ENCODE measurements around the gene MAL.

The MAL gene

DNA sequence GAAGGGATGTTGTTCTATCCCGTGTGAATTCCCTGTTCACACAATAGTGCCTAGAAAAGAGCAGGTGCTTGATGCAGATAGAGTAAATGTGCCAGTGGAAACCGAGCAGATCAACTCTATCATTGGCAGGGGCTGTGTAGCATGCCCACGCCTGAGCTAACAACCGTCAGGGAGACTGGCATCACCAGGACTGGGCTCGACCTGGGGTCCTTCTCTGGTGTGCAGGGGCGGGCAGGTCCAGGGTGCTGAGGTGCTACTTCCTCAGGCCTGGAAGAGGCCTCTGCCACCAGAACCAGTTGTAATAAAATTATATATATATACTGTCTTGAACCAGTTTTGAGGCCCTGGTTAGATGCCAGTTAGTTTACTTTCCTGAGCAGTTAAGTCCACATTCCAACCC is 11.8 kb upstream of the MAL start:
- DNase-seq (ENCODE audit: extremely low spot score), result no peak
- TF ChIP-seq, protein P1, sequence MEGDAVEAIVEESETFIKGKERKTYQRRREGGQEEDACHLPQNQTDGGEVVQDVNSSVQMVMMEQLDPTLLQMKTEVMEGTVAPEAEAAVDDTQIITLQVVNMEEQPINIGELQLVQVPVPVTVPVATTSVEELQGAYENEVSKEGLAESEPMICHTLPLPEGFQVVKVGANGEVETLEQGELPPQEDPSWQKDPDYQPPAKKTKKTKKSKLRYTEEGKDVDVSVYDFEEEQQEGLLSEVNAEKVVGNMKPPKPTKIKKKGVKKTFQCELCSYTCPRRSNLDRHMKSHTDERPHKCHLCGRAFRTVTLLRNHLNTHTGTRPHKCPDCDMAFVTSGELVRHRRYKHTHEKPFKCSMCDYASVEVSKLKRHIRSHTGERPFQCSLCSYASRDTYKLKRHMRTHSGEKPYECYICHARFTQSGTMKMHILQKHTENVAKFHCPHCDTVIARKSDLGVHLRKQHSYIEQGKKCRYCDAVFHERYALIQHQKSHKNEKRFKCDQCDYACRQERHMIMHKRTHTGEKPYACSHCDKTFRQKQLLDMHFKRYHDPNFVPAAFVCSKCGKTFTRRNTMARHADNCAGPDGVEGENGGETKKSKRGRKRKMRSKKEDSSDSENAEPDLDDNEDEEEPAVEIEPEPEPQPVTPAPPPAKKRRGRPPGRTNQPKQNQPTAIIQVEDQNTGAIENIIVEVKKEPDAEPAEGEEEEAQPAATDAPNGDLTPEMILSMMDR (IDR thresholded peaks at IDR 0.05; ENCODE audit: control extremely low read depth, extremely low read depth, low read depth, missing control alignments), result no peak
- ChIA-PET CTCF (interaction anchor here (1.7 to 4.5 kb wide), 3 partner anchors 9 to 102 kb away, joined by 5 to 22 read pairs (median 12); no protein-coding TSS in a partner anchor), POLR2A (no interaction called here)

DNA sequence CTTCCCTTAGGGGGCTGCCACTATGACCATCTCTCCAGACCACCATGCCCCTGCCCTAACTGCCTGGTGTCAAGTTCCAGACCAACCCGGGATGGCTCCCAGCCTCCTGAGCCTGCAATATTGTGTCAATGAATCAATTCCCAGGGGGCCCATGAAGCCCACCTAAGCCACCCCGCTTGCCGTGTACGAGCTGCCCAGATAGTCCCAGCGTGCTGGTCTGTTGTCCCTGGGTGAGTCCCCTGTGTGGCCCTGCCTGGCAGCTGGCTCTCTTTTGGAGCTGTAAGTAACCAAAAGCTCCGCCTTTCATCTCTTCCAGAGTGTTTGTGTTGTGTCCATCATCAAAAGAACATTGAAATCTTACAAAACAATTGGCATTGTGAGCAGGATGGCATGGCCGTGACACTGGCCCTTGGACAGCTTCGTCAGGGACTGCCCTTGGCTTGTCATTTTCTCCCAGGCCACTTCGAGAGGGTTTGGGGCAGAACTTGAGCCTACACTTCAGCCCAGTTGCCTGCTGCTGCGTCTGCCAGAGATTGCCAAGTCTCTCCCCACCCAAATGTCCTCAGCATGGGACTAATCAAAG is 11.3 kb upstream of the MAL start:
- ChIA-PET POLR2A (no interaction called here), CTCF (interaction anchor here (1.7 to 4.5 kb wide), 3 partner anchors 9 to 102 kb away, joined by 5 to 22 read pairs (median 12); no protein-coding TSS in a partner anchor)
- TF ChIP-seq, protein P1 (IDR thresholded peaks at IDR 0.05; ENCODE audit: control extremely low read depth, extremely low read depth, low read depth, missing control alignments), result no peak
- no peak for DNase-seq (ENCODE audit: extremely low spot score)

GRCh38 chr2:95015261-95015912 is 10.1 kb upstream of the MAL start:
- TF ChIP-seq, protein P1 (IDR thresholded peaks at IDR 0.05; ENCODE audit: control extremely low read depth, extremely low read depth, low read depth, missing control alignments), result no peak
- DNase-seq (ENCODE audit: extremely low spot score), result no peak
- ChIA-PET POLR2A (no interaction called here), CTCF (interaction anchor here (0.6 to 4.5 kb wide), 7 partner anchors 8 to 101 kb away, joined by 3 to 22 read pairs (median 5); no protein-coding TSS in a partner anchor)

DNA sequence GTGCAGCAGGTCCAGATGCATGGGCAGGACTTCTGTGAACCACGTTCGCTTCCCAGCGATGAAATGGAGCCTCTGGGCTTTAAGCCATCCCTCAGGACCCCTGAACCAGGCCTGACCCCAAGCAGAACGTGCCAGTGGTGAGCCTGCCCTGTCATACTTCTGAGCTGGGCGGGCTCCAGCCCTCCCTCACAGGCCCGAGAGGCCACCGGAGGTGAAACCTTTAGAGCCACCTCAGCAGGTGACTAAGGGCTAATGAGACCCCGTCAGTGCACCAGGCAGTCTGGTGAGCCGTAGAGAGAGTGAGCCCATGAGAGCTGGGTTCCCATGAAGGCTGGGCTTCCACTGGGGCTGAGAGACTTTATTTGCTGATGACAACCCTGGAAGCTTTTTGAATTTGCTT is 8.9 kb upstream of the MAL start:
- POLR2A ChIA-PET, result no interaction called here
- CTCF ChIA-PET, result interaction anchor here (0.8 to 2.9 kb wide), 3 partner anchors 37 to 99 kb away, joined by 3 to 11 read pairs (median 3); no protein-coding TSS in a partner anchor
- no peak for DNase-seq (ENCODE audit: extremely low spot score)
- TF ChIP-seq, protein P1 (IDR thresholded peaks at IDR 0.05; ENCODE audit: control extremely low read depth, extremely low read depth, low read depth, missing control alignments), result no peak

- CTCF ChIA-PET, result interaction anchor here (0.8 to 2.9 kb wide), 3 partner anchors 37 to 99 kb away, joined by 3 to 11 read pairs (median 3); no protein-coding TSS in a partner anchor
- DNase-seq (ENCODE audit: extremely low spot score), result no peak
- POLR2A ChIA-PET, result no interaction called here
- TF ChIP-seq, protein P1 (IDR thresholded peaks at IDR 0.05; ENCODE audit: control extremely low read depth, extremely low read depth, low read depth, missing control alignments), result no peak
Observed at GRCh38 chr2:95017071-95017501, 8.4 kb upstream of the MAL start.

GRCh38 chr2:95017836-95018235 is 7.7 kb upstream of the MAL start:
- ChIA-PET CTCF (interaction anchor here (2.9 kb wide), 1 partner anchor 36 kb away, joined by 11 read pairs; no protein-coding TSS in a partner anchor), POLR2A (no interaction called here)
- TF ChIP-seq, protein P1 (IDR thresholded peaks at IDR 0.05; ENCODE audit: control extremely low read depth, extremely low read depth, low read depth, missing control alignments), result no peak
- no peak for DNase-seq (ENCODE audit: extremely low spot score)

All from GM10248 (cell line).